Measurements from ENCODE around the gene BTN2A1.

DNA sequence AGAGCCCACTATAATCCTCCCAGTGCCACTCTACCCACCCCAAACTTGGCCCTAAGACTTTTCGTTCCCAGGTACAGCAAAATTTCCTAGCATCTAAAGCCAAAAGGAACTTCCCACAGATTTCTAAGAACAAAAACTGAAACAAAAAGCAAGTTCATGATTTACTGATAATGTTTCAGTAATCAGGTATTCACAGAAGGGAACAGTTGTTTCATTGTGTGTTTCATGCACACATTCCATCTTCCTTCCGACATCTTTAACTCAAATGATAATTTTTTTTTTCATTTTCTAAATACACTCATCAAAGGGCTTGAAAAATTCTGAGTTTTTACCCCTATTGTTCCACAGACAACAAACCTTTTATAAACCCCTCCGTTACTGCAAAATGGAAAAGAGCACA lies 36.4 kb downstream of the BTN2A1 start:
- TF ChIP-seq EP300 (IDR thresholded peaks at IDR 0.05) (no peak), POLR2AphosphoS5 (IDR thresholded peaks at IDR 0.05) (no peak)
- TF ChIP-seq, protein P1, sequence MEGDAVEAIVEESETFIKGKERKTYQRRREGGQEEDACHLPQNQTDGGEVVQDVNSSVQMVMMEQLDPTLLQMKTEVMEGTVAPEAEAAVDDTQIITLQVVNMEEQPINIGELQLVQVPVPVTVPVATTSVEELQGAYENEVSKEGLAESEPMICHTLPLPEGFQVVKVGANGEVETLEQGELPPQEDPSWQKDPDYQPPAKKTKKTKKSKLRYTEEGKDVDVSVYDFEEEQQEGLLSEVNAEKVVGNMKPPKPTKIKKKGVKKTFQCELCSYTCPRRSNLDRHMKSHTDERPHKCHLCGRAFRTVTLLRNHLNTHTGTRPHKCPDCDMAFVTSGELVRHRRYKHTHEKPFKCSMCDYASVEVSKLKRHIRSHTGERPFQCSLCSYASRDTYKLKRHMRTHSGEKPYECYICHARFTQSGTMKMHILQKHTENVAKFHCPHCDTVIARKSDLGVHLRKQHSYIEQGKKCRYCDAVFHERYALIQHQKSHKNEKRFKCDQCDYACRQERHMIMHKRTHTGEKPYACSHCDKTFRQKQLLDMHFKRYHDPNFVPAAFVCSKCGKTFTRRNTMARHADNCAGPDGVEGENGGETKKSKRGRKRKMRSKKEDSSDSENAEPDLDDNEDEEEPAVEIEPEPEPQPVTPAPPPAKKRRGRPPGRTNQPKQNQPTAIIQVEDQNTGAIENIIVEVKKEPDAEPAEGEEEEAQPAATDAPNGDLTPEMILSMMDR (IDR thresholded peaks at IDR 0.05): no peak

All from sigmoid colon (tissue), 4 donors.